HS-27A (cell line): ENCODE data around the gene PILRA.
"Not testable (repeated sequence)": the region's sequence is repeated elsewhere in the genome, so short reads cannot be mapped to it uniquely, and the experiment has no call there.

Experiments used
- DNase-seq: peaks from one replicate; pipeline ENCODE4 v3.0.0-alpha.2; 2012; ENCODE audit warnings: low read depth, missing footprints

PILRA gene

GRCh38 chr7:100358027-100358856 is 15.0 kb upstream of the PILRA start, which contains the start of gene PILRB:
TSS of gene PILRB (plus strand) at chr7:100358117. CDS start at chr7:100358303, 186 bp downstream.
- DNase-seq, result no peak

DNA sequence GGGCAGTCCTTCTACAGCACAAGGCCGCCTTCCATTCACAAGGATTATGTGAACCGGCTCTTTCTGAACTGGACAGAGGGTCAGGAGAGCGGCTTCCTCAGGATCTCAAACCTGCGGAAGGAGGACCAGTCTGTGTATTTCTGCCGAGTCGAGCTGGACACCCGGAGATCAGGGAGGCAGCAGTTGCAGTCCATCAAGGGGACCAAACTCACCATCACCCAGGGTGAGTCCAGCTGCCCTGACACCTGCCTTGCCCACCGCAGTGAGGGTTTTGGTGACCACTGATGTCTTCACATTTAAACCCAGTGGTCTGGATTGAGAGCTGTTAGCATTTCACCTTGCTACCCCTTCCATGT is 14.5 kb upstream of the PILRA start:
- no peak for DNase-seq

GRCh38 chr7:100360135-100360854 is 13.0 kb upstream of the PILRA start:
- DNase-seq, result no peak

GRCh38 chr7:100363098-100363497 is 10.2 kb upstream of the PILRA start:
- no peak for DNase-seq

DNA sequence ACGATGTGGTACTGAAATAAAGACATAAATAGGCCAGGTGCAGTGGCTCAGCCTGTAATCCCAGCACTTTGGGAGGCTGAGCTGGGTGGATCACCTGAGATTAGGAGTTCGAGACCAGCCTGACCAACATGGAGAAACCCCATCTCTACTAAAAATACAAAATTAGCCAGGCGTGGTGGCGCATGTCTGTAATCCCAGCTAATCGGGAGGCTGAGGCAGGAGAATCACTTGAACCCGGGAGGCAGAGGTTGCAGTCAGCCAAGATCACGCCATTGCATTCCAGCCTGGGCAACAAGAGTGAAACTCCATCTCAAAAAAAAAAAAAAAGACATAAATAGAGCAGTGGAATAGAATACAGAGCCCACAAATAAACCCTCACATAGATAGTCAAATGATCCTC is 9.5 kb upstream of the PILRA start:
- not testable (repeated sequence) for DNase-seq

DNA sequence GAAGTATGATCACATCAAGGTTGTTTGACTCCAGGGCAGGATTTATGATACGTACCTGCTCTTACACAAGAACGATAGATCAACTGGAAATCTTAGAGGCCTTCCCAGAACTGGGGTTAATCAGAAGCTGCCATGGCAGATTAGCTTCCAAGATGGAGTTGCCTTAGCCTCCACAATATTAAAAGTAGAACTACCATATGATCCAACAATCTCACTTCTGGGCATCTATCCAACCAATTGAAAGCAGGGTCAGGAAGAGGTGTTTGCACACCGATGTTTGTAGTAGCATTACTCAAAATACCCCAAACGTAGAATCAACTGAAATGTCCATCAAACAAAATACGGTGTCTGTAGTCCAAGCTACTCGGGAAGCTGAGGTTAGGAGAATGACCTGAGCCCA is 8.8 kb upstream of the PILRA start:
- no peak for DNase-seq

GRCh38 chr7:100365998-100366367 is 7.3 kb upstream of the PILRA start:
- DNase-seq, result not testable (repeated sequence)

- no peak for DNase-seq
Measured at GRCh38 chr7:100366411-100367250, 6.7 kb upstream of the PILRA start.

DNA sequence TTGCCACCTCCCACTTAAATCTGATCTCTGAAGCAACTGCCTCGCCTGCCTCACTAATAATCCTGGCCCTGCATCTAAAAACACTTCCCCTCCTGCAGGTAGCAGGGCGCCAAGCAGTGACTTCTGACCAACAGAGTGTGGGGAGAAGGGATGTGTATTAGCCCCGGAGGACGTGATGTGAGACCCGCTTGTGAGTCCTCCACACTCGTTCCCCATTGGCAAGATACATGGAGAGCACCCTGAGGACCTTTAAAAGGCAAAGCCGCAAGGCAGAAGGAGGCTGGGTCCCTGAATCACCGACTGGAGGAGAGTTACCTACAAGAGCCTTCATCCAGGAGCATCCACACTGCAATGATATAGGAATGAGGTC is 6.1 kb upstream of the PILRA start:
- no peak for DNase-seq

- no peak for DNase-seq
Measured at GRCh38 chr7:100367676-100368613, 5.3 kb upstream of the PILRA start.

DNA sequence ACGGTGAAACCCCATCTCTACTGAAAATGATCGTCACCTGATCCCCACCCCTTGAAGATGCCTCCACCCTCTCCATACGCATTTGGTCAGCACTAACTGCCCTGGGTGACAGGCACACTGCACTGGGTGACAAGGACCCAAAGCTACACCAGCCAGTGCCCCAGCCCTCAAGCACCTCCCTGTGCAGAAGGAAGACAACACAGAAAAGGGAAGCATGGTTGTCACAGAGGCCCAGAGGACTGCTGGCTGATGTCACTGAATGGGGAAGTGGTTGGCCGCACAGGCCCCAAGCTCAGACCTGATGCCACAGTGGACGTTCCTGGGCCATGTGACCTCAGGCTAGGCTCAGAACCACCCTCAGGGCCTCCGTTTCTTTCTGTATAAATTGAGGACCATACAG is 4.2 kb upstream of the PILRA start:
- no peak for DNase-seq

DNA sequence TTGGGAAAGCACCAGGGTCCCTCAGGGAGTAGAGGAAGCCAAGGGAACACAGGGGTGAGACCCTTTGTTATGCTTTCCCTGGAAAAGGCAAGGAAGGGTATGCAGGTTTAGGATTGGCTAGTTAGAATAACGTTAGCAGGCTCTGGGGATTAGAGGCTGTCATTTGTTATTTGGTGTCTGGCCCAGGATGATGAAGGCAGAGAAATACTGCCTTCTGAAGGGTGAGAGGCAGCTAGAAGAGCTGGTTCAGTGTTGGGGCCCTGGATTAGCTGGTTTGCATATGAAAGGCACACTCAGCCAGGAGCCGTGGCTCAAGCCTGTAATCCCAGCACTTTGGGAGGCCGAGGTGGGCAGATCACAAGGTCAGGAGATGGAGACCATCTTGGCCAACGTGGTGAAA is 3.0 kb upstream of the PILRA start:
- no peak for DNase-seq

DNA sequence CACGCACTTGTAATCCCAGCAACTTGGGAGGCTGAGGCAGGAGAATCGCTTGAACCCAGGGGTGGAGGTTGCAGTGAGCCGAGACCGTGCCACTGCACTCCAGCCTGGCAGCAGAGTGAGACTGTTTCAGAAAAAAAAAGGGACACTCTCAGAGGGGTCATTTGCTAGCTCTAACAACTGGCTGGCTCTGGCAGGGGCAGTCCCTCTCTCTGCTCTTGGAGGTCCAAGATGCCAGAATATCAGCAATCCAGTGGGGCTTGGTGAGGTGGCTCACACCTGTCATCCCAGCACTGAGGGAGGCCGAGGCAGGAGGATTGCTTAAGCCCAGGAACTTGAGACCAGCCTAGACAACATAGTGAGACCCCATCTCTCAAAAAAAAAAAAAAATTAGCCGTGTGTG is 2.5 kb upstream of the PILRA start:
- no peak for DNase-seq

- no peak for DNase-seq
Measured at GRCh38 chr7:100371561-100372171, 1.6 kb upstream of the PILRA start.

GRCh38 chr7:100372256-100372655 is 1.0 kb upstream of the PILRA start:
- DNase-seq, result no peak

- no peak for DNase-seq
Measured at GRCh38 chr7:100372694-100373093, 593 bp upstream of the PILRA start.

DNA sequence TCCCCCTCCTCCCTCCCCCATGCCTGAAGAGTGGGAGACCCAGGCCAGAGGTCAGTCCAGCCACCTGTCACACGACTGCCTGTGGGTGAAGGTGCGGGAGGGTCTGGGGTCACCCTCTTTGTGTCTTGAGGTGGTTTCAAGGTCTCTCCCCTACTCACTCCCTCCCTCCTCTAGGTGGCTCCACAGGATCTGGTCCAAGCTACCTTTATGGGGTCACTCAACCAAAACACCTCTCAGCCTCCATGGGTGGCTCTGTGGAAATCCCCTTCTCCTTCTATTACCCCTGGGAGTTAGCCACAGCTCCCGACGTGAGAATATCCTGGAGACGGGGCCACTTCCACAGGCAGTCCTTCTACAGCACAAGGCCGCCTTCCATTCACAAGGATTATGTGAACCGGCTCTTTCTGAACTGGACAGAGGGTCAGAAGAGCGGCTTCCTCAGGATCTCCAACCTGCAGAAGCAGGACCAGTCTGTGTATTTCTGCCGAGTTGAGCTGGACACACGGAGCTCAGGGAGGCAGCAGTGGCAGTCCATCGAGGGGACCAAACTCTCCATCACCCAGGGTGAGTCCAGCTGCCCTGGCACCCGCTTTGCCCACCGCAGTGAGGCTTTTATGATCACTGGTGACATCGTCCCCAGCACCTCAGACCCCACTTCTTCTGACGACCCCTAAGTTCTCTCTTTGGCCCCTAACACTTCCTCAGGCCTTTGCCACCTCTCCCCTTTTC is 747 bp downstream of the PILRA start:
- not testable (repeated sequence) for DNase-seq

DNA sequence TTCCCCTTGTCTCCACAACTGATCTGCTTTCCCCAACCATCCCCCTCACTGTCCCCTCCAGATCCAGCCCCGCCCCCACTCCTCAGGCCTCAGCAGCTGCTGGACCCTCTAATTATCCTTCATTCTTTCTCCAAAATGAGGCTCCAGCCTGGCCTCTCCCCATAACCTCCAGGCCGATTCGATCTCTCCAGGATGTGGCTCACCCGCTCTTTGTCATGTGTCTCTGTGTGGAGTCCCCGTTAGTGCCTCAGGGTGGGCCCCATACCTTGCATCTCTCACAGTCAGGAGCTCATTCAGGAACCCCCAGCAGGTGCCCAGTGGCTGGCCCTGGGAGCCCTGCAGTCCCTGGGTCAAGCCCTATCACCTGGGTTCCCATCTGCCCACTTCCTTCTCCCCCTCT is 1.3 kb downstream of the PILRA start:
- DNase-seq, result no peak

DNA sequence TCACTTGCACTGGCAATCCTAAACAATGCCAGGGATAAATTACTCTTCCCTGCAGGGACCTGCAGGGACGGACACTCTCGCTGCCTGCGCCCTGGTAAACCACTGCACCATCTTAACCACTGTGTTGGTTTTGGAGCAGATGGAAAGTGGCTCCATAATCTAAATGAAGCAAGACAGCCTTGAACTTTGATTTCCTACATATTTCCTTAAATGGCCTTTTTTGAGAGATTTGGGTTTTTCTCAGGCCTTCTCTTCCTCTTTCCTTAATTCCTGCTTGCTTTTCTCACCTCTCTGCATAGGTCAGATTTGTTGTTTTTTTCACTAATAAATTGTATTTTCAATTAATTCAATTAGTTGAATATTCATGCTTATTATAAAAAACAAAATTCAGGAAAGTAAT is 2.8 kb downstream of the PILRA start:
- no peak for DNase-seq

DNA sequence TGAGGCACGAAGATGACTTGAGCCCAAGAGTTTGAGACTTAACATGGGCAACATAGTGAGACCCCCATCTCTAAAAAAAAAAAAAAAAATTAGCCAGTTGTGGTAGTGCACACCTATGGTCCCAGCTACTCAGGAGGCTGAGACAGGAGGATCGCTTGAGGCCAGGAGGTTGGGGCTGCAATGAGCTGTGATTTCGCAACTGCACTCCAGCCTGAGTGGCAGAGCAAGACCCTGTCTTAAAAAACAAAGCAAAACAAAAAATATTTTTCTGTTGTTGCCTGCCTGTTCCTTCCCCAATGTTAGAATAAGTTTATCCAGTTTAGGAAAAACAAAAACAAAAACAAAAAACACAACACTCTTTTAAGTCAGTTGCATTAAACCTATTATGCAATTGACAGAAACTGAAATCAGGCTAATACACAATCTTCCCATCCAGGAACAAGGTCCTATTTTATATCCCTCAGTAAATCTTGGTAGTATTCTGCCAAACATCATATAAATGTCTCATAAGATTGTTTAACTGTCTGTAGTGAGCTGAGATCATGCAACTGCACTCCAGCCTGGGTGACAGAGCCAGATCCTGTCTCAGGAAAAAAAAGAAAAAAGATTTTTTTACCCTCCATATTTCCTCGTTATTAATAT is 4.9 kb downstream of the PILRA start:
- no peak for DNase-seq
